ENCODE results near the gene OR51V1. TPM values are rescaled to one million over a fixed set of nuclear protein-coding genes. Genes with fewer than 3 reads are reported as not detected.

OR51V1 gene
- total RNA-seq, 4 donors from 2014 or later = not detected

- Histone ChIP-seq H3K27ac (no peak overlapping the region), H3K27me3 (no peaks in the 10 kb centered on the region), H3K4me3 (no peak overlapping the region), H3K36me3 (no peaks in the 10 kb centered on the region), H3K4me1 (no peaks in the 10 kb centered on the region), H3K9me3 (no peaks in the 10 kb centered on the region)
- no peak for DNase-seq
- TF ChIP-seq POLR2A (IDR thresholded peaks at IDR 0.05) = no peak
- TF ChIP-seq, protein P1, sequence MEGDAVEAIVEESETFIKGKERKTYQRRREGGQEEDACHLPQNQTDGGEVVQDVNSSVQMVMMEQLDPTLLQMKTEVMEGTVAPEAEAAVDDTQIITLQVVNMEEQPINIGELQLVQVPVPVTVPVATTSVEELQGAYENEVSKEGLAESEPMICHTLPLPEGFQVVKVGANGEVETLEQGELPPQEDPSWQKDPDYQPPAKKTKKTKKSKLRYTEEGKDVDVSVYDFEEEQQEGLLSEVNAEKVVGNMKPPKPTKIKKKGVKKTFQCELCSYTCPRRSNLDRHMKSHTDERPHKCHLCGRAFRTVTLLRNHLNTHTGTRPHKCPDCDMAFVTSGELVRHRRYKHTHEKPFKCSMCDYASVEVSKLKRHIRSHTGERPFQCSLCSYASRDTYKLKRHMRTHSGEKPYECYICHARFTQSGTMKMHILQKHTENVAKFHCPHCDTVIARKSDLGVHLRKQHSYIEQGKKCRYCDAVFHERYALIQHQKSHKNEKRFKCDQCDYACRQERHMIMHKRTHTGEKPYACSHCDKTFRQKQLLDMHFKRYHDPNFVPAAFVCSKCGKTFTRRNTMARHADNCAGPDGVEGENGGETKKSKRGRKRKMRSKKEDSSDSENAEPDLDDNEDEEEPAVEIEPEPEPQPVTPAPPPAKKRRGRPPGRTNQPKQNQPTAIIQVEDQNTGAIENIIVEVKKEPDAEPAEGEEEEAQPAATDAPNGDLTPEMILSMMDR (IDR thresholded peaks at IDR 0.05) = no peak
Measured at GRCh38 chr11:5240056-5240455, 39.6 kb upstream of the OR51V1 start.

GRCh38 chr11:5239046-5239445, 38.6 kb upstream of the OR51V1 start:
- H3K4me1 ChIP-seq = no peaks in the 10 kb centered on the region
- no peaks in the 10 kb centered on the region for H3K36me3 ChIP-seq
- no peak overlapping the region for H3K27ac ChIP-seq
- no peaks in the 10 kb centered on the region for H3K9me3 ChIP-seq
- no peaks in the 10 kb centered on the region for H3K27me3 ChIP-seq
- H3K4me3 ChIP-seq = no peak overlapping the region
- TF ChIP-seq POLR2A (IDR thresholded peaks at IDR 0.05) = no peak
- TF ChIP-seq, protein P1 (IDR thresholded peaks at IDR 0.05) = no peak
- DNase-seq = no peak

DNA sequence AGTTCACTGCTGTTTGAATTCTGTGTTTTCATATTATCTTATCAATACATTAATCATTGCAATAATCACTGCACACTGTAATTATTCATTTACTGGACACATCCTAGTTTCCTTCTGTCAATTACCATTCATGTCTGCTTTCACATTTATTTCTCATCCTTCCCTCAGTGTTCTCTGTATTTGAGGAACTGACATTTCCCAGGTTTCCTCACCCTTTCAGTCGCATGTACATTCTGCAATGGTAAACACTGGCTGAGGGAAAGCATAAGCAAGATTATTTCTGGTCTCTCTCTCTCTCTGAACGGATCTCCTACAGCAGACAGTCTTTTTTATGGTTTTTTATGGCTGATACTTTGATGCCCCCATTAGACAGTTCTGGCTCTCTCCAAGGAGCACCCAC, 38.0 kb upstream of the OR51V1 start:
- no peak overlapping the region for H3K27ac ChIP-seq
- no peaks in the 10 kb centered on the region for H3K27me3 ChIP-seq
- H3K4me3 ChIP-seq = no peak overlapping the region
- DNase-seq = no peak
- H3K9me3 ChIP-seq = no peaks in the 10 kb centered on the region
- no peaks in the 10 kb centered on the region for H3K4me1 ChIP-seq
- H3K36me3 ChIP-seq = no peaks in the 10 kb centered on the region
- TF ChIP-seq POLR2A (IDR thresholded peaks at IDR 0.05) = no peak
- TF ChIP-seq, protein P1 (IDR thresholded peaks at IDR 0.05) = no peak

GRCh38 chr11:5237420-5237819, 36.9 kb upstream of the OR51V1 start:
- Histone ChIP-seq H3K36me3 (no peaks in the 10 kb centered on the region), H3K27me3 (no peaks in the 10 kb centered on the region), H3K9me3 (no peaks in the 10 kb centered on the region), H3K4me3 (no peak overlapping the region), H3K27ac (no peak overlapping the region), H3K4me1 (no peaks in the 10 kb centered on the region)
- no peak for TF ChIP-seq POLR2A (IDR thresholded peaks at IDR 0.05)
- TF ChIP-seq, protein P1 (IDR thresholded peaks at IDR 0.05) = no peak
- no peak for DNase-seq

DNA sequence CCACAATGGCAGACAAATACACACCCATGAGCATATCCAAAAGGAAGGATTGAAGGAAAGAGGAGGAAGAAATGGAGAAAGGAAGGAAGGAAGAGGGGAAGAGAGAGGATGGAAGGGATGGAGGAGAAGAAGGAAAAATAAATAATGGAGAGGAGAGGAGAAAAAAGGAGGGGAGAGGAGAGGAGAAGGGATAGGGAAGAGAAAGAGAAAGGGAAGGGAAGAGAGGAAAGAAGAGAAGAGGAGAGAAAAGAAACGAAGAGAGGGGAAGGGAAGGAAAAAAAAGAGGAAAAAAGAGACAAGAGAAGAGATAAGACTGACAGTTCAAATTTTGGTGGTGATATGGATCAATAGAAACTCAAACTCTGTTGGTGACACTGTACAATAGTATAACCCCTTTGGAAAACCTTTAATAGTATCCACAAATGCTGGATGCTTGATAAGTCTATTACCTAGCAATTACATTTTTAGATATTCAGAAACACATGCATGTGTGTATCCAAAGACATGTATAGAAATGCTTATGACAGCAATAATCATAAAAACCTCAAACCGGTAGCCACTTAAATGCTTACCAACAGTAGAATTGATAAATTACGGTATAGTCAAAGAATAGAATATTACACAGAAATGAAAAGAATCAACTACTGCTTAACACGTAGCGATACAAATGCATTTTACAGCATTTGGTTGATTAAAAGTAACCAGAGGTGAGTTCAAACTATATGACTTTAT, 35.0 kb upstream of the OR51V1 start:
- H3K4me3 ChIP-seq = no peak overlapping the region
- H3K36me3 ChIP-seq = no peaks in the 10 kb centered on the region
- H3K4me1 ChIP-seq = no peaks in the 10 kb centered on the region
- DNase-seq = no peak
- H3K27me3 ChIP-seq = no peaks in the 10 kb centered on the region
- TF ChIP-seq POLR2A (IDR thresholded peaks at IDR 0.05) = no peak
- TF ChIP-seq, protein P1 (IDR thresholded peaks at IDR 0.05) = no peak
- no peaks in the 10 kb centered on the region for H3K9me3 ChIP-seq
- no peak overlapping the region for H3K27ac ChIP-seq
